ENCODE data around the gene MT1X.

The MT1X gene

DNA sequence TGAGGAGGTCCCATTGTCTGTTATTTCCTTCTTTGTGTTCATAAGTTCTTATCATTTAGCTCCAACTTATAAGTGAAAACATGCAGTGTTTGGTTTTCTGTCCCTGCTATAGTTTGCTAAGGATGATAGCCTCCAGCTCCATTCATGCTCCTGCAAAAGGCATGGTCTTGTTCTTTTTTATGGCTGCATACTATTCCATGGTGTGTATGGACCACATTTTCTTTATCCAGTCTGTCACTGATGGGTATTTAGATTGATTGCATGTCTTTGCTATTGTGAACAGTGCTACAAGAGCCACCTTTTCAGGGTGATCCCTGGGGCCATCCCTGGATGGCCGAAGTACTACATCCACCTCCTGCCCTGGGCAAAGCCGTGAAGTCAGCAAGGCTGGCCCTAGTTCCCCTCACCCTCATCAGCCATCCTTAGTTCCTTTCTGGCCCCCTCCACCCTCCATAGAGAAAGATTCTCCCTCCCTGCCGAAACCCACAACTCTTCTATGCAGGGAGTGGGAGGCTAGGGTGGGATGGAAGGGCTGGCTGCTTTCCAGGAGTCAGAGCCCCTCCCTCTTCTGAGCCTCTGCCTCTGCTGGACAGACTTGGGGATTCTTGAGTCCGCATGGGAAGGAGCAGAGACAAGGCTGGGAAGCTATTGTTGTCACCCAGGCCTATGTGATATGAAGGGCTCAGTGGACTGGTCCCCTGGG is 8.3 kb downstream of the MT1X start:
- no peak for DNase-seq (ENCODE audit: low read depth)
- H3K4me3 ChIP-seq (ENCODE audit: low read depth, low read length) = no peak overlapping the region
- no peak for TF ChIP-seq CTCF (IDR thresholded peaks at IDR 0.05; ENCODE audit: insufficient read depth, low read depth, low read length, missing control alignments)

DNA sequence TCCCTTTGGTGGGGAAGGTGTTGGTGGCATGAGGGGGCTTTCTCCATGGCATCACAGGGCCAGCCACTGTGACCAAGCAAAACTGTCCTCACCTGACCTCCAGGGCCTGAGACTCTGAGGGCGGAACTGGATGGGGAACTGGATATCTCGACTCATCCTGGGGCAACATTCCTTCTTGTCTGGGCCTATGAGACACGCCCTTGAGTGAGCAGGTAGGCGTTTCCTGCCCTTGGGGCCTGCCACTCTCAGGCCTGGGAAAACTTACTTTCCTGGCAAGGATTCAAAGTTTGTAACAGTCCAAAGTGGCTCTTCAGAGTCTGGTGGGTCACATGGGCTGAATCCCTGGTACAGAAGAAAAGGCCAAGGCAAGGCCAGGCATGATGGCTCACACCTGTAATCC is 9.6 kb downstream of the MT1X start:
- TF ChIP-seq CTCF (IDR thresholded peaks at IDR 0.05; ENCODE audit: insufficient read depth, low read depth, low read length, missing control alignments) = no peak
- no peak overlapping the region for H3K4me3 ChIP-seq (ENCODE audit: low read depth, low read length)
- DNase-seq (ENCODE audit: low read depth) = no peak

- H3K4me3 ChIP-seq (ENCODE audit: low read depth, low read length) = no peak overlapping the region
- TF ChIP-seq CTCF (IDR thresholded peaks at IDR 0.05; ENCODE audit: insufficient read depth, low read depth, low read length, missing control alignments) = no peak
- DNase-seq (ENCODE audit: low read depth) = no peak
Measured at GRCh38 chr16:56695246-56695645, 13.0 kb downstream of the MT1X start.

- TF ChIP-seq CTCF (IDR thresholded peaks at IDR 0.05; ENCODE audit: insufficient read depth, low read depth, low read length, missing control alignments) = no peak
- no peak overlapping the region for H3K4me3 ChIP-seq (ENCODE audit: low read depth, low read length)
- no peak for DNase-seq (ENCODE audit: low read depth)
Measured at GRCh38 chr16:56697456-56698155, 15.3 kb downstream of the MT1X start.

- no peak for DNase-seq (ENCODE audit: low read depth)
- H3K4me3 ChIP-seq (ENCODE audit: low read depth, low read length) = no peak overlapping the region
- TF ChIP-seq CTCF (IDR thresholded peaks at IDR 0.05; ENCODE audit: insufficient read depth, low read depth, low read length, missing control alignments) = no peak
Measured at GRCh38 chr16:56700195-56700594, 17.9 kb downstream of the MT1X start.

DNA sequence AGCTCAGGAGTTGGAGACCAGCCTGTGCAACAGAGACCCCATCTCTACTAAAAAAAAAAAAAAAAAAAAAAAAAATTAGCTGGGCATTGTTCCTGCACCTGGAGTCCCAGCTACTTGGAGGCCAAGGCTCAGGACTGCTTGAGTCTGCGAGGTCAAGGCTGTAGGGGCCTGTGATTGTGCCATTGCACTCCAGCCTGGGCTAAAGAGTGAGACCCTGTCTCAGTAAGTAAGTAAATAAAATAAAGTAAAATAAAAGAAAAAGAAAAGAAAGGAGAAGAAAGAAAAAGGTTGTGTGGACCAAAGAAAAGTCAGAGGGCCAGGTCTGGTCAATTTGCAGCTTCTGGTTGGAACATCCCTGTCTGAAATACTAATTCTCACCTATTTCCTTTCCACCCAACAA is 18.4 kb downstream of the MT1X start:
- no peak overlapping the region for H3K4me3 ChIP-seq (ENCODE audit: low read depth, low read length)
- DNase-seq (ENCODE audit: low read depth) = no peak
- no peak for TF ChIP-seq CTCF (IDR thresholded peaks at IDR 0.05; ENCODE audit: insufficient read depth, low read depth, low read length, missing control alignments)
